Measurements from ENCODE around the gene SLC19A2. TPM values are rescaled to one million over a fixed set of nuclear protein-coding genes. Genes with fewer than 3 reads are reported as not detected.
A peak's percentile ranks its signal among the peaks of the same experiment; 100 is the strongest.

The SLC19A2 gene
- total and polyA plus RNA-seq, 2 of the 13 experiments (the other 11 are each of a cell fraction or from before 2014, with no cell fraction given) = 30.4 to 56.0 TPM

DNA sequence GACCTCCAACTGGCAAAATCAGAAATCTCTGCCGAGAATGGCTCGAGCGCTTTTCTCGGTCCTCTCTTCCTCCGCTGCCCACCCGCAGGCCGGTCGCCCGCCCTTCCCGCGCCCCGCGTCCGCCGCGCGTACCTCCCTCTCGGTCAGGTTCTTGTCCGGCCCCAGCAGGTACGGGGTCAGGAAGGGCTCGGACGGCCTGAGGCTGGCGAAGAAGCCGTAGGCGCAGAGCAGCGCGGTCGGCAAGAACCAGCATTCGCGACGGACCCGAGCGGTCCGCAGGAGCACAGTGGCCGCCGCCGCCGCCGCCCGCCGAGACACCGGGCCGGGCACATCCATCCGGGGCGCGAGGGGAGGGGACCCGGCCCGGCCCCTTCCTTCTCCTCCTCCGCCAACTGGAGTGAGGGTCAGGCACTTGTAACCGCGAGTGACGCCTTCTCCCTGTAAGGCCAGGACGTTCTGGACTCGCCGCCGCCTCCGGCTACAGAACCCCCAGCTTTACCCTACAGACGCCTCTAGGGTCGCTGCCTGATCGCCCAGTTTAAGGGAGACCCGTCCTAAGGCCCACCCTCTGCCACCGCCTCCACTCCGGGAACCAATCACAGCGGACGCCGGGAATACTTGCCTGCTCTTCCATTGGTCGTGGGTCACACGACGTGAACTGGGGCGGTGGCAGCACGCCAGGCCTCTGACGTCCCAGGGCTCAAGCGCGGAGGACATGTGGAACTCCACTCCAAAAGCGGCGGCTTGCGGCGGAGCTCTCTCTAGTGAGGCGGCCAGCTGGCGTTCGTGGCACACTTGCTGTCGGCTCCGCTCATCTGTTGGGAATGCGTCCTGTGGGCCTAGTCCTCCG is at the start of gene SLC19A2 (continued):
- TF ChIP-seq, protein P1, sequence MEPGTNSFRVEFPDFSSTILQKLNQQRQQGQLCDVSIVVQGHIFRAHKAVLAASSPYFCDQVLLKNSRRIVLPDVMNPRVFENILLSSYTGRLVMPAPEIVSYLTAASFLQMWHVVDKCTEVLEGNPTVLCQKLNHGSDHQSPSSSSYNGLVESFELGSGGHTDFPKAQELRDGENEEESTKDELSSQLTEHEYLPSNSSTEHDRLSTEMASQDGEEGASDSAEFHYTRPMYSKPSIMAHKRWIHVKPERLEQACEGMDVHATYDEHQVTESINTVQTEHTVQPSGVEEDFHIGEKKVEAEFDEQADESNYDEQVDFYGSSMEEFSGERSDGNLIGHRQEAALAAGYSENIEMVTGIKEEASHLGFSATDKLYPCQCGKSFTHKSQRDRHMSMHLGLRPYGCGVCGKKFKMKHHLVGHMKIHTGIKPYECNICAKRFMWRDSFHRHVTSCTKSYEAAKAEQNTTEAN (CRISPR knock-in tag; conservative IDR thresholded peaks at IDR 0.05) = peak; percentile 85
- TF ChIP-seq, protein P2, sequence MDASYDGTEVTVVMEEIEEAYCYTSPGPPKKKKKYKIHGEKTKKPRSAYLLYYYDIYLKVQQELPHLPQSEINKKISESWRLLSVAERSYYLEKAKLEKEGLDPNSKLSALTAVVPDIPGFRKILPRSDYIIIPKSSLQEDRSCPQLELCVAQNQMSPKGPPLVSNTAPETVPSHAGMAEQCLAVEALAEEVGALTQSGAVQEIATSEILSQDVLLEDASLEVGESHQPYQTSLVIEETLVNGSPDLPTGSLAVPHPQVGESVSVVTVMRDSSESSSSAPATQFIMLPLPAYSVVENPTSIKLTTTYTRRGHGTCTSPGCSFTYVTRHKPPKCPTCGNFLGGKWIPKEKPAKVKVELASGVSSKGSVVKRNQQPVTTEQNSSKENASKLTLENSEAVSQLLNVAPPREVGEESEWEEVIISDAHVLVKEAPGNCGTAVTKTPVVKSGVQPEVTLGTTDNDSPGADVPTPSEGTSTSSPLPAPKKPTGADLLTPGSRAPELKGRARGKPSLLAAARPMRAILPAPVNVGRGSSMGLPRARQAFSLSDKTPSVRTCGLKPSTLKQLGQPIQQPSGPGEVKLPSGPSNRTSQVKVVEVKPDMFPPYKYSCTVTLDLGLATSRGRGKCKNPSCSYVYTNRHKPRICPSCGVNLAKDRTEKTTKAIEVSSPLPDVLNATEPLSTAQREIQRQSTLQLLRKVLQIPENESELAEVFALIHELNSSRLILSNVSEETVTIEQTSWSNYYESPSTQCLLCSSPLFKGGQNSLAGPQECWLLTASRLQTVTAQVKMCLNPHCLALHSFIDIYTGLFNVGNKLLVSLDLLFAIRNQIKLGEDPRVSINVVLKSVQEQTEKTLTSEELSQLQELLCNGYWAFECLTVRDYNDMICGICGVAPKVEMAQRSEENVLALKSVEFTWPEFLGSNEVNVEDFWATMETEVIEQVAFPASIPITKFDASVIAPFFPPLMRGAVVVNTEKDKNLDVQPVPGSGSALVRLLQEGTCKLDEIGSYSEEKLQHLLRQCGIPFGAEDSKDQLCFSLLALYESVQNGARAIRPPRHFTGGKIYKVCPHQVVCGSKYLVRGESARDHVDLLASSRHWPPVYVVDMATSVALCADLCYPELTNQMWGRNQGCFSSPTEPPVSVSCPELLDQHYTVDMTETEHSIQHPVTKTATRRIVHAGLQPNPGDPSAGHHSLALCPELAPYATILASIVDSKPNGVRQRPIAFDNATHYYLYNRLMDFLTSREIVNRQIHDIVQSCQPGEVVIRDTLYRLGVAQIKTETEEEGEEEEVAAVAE (CRISPR knock-in tag; IDR thresholded peaks at IDR 0.05; ENCODE audit: borderline replicate concordance) = no peak
- TF ChIP-seq, protein P3, sequence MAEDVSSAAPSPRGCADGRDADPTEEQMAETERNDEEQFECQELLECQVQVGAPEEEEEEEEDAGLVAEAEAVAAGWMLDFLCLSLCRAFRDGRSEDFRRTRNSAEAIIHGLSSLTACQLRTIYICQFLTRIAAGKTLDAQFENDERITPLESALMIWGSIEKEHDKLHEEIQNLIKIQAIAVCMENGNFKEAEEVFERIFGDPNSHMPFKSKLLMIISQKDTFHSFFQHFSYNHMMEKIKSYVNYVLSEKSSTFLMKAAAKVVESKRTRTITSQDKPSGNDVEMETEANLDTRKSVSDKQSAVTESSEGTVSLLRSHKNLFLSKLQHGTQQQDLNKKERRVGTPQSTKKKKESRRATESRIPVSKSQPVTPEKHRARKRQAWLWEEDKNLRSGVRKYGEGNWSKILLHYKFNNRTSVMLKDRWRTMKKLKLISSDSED (CRISPR knock-in tag; IDR thresholded peaks at IDR 0.05) = no peak
- TF ChIP-seq ATM (IDR thresholded peaks at IDR 0.05; ENCODE audit: borderline replicate concordance) (no peak), ZNF614 (CRISPR knock-in tag; IDR thresholded peaks at IDR 0.05; ENCODE audit: borderline replicate concordance) (peak; percentile 53; the same call in 1 of the 2 replicates), KMT2B (CRISPR knock-in tag; IDR thresholded peaks at IDR 0.05) (peak; percentile 81), SP5 (CRISPR knock-in tag; IDR thresholded peaks at IDR 0.05; ENCODE audit: borderline replicate concordance, low read depth) (0 out of 2 replicates have a peak, but pooled peaks have one; percentile 41), ATF7 (IDR thresholded peaks at IDR 0.05) (no peak), ATF7 (CRISPR knock-in tag; IDR thresholded peaks at IDR 0.05) (0 out of 2 replicates have a peak, but pooled peaks have one; percentile 20), GATA4 (IDR thresholded peaks at IDR 0.05; ENCODE audit: borderline replicate concordance, low read depth) (peak; percentile 51; the same call in 1 of the 2 replicates), TCF12 (IDR thresholded peaks at IDR 0.05) (no peak), TCF12 (CRISPR knock-in tag; IDR thresholded peaks at IDR 0.05) (peak; percentile 85; the same call in 1 of the 2 replicates), CENPX (CRISPR knock-in tag; IDR thresholded peaks at IDR 0.05) (no peak), ZNF678 (CRISPR knock-in tag; IDR thresholded peaks at IDR 0.05) (no peak), HOXA7 (CRISPR knock-in tag; IDR thresholded peaks at IDR 0.05) (no peak), ZSCAN20 (CRISPR knock-in tag; IDR thresholded peaks at IDR 0.05; ENCODE audit: borderline replicate concordance) (peak; percentile 92; the same call in 1 of the 2 replicates), JUNB (CRISPR knock-in tag; IDR thresholded peaks at IDR 0.05; ENCODE audit: borderline replicate concordance) (no peak)
- TF ChIP-seq, protein P4, sequence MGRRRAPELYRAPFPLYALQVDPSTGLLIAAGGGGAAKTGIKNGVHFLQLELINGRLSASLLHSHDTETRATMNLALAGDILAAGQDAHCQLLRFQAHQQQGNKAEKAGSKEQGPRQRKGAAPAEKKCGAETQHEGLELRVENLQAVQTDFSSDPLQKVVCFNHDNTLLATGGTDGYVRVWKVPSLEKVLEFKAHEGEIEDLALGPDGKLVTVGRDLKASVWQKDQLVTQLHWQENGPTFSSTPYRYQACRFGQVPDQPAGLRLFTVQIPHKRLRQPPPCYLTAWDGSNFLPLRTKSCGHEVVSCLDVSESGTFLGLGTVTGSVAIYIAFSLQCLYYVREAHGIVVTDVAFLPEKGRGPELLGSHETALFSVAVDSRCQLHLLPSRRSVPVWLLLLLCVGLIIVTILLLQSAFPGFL (CRISPR knock-in tag; IDR thresholded peaks at IDR 0.05) = 0 out of 2 replicates have a peak, but pooled peaks have one; percentile 52

Measured in HepG2 (cell line).